Activated naive CD8-positive, alpha-beta T cell treated with anti-CD3 and anti-CD28 coated beads, Interleukin-2, amount 10 ng/mL, durations not matched to agents 7 days and 5 days (primary cell): Measurements from ENCODE around the gene WWOX. TPM values are rescaled to one million over a fixed set of nuclear protein-coding genes. Genes with fewer than 3 reads are reported as not detected.

Experiments used
- ATAC-seq: fragments of 150-1000 bp; cut with Tn5 transposase; one replicate; pipeline ENCODE4 v1.10.0; 2021; ENCODE audit warnings: low read depth, moderate library complexity
- POLR2A ChIA-PET: fragments of 350-600 bp; sonication (Branson Sonifier 250); formaldehyde crosslinking; loops from one replicate; lab custom pipeline; 2021; ENCODE audit warnings: antibody characterized with exemption; lab: Charles Lee
- DNase-seq: peaks from one replicate; pipeline ENCODE4 v3.0.0; 2021
- H3K27ac Mint-ChIP-seq: one replicate; pipeline ENCODE4 v1.8.0; 2022; ENCODE audit warnings: mild to moderate bottlenecking, mixed read lengths
- H3K27me3 Mint-ChIP-seq: one replicate; pipeline ENCODE4 v1.8.0; 2022; ENCODE audit warnings: mild to moderate bottlenecking, moderate library complexity, mixed read lengths
- H3K36me3 Mint-ChIP-seq: one replicate; pipeline ENCODE4 v1.8.0; 2021; ENCODE audit warnings: mild to moderate bottlenecking, mixed read lengths
- H3K4me1 Mint-ChIP-seq: one replicate; pipeline ENCODE4 v1.8.0; 2021; ENCODE audit warnings: mixed read lengths
- H3K4me3 Mint-ChIP-seq: one replicate; pipeline ENCODE4 v1.8.0; 2022; ENCODE audit warnings: mild to moderate bottlenecking, moderate library complexity, mixed read lengths
- H3K9me3 Mint-ChIP-seq: one replicate; pipeline ENCODE4 v1.8.0; 2021; ENCODE audit warnings: mixed read lengths
- total RNA-seq, 2 experiments: library from RNA; stranded (reverse); gene quantifications; one replicate each; pipeline ENCODE4 v1.2.3, GENCODE V29; 2021

WWOX gene
- total RNA-seq, 2 experiments from 2014 or later: 26.8 to 27.7 TPM

DNA sequence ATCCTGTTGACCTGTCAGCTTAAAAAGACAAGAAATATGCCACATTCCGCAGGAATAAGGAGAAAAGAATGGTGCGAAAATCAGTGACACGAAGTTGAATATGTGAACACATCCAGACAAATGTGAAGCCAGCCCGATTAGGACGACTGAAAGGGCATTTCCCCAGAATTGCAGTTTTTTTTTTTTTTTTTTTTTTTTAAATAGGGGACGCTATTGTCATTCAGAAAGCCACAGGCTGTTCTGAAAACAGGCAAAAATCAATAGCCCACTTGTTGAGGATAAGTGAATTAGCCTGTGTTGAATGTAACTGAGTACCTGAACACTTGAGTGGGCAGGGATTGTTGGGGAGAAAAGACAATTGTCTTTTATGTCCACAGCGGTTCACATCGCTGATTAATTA, 507.1 kb downstream of the WWOX start:
- no peaks in the 10 kb centered on the region for H3K9me3 Mint-ChIP-seq

DNA sequence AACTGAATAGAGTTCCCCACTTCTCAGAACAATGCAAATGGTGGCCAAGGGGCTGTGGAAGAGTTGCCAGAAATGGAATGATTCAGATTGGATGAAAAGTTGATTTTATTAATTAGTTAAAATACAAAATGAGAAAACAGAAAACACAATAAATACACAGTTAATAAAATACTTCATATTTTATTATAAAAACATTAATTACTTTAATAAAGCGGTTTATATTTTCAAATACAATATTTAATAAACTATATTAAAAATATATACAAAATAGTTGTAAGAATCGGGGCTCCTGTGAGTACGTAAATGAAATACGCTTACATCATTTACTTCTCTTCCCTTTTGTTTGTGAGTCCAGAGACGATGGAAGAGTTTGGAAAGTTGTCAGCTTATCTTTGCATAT, 507.6 kb downstream of the WWOX start:
- no peaks in the 10 kb centered on the region for H3K4me1 Mint-ChIP-seq
- H3K4me3 Mint-ChIP-seq: no peak overlapping the region
- no peaks in the 10 kb centered on the region for H3K9me3 Mint-ChIP-seq
- H3K27ac Mint-ChIP-seq: no peak overlapping the region
- DNase-seq: no peak
- H3K36me3 Mint-ChIP-seq: no peaks in the 10 kb centered on the region
- no peak for ATAC-seq
- no peaks in the 10 kb centered on the region for H3K27me3 Mint-ChIP-seq
- POLR2A ChIA-PET: no interaction called here

More for the DNA sequence above, 507.1 kb downstream of the WWOX start:
- Mint-ChIP-seq H3K4me3 (no peak overlapping the region), H3K27ac (no peak overlapping the region), H3K4me1 (no peaks in the 10 kb centered on the region), H3K36me3 (no peaks in the 10 kb centered on the region), H3K27me3 (no peaks in the 10 kb centered on the region)
- POLR2A ChIA-PET: no interaction called here
- no peak for ATAC-seq
- no peak for DNase-seq

DNA sequence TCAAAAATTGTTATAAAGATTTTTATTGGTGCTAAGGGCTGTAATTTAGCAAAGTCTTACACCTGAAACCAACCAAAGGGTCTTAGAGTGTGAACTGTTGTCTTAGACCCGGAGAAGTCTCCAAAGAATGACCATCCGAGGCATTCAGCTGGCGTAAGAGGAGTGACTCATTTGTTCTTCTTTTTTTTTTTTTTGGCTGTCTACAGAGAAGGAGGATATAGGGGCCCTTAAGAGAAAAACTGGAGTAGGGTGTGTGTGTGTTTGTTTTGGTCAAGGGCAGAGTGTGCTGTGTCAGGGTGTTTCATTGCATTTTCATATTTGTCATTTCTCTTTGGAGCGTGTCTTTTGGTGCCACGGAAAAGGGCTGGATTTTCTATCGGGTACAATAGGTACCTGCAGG, 508.0 kb downstream of the WWOX start:
- no peak overlapping the region for H3K27ac Mint-ChIP-seq
- no peaks in the 10 kb centered on the region for H3K4me1 Mint-ChIP-seq
- H3K36me3 Mint-ChIP-seq: no peaks in the 10 kb centered on the region
- H3K27me3 Mint-ChIP-seq: no peaks in the 10 kb centered on the region
- POLR2A ChIA-PET: no interaction called here
- H3K4me3 Mint-ChIP-seq: no peak overlapping the region
- DNase-seq (no peak), ATAC-seq (no peak)
- no peaks in the 10 kb centered on the region for H3K9me3 Mint-ChIP-seq

DNA sequence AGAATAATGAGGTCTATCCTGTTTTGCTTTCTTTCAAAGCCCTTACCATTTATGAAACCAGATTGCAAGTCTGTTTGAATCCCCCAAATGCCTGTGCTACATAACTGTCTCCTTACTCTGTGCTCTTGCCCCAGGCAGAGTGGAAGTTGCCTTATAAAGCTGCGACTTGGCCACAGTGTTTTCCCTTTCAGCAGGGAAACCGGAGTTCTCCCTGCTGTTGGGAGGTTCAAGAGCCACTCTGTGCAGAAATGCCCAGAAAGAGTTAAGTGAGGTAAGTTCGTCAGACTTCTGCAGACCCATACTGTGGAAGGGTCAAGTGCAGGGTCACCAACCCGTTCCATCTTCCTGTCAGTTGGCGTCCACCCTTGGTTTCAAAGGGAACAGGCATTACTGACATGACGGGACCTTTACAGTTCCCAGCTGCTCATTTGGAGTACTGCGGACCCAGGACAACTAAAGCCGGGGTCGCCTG, 508.9 kb downstream of the WWOX start:
- H3K4me1 Mint-ChIP-seq: no peaks in the 10 kb centered on the region
- no peak overlapping the region for H3K27ac Mint-ChIP-seq
- H3K27me3 Mint-ChIP-seq: no peaks in the 10 kb centered on the region
- no peaks in the 10 kb centered on the region for H3K9me3 Mint-ChIP-seq
- no peak for ATAC-seq
- POLR2A ChIA-PET: no interaction called here
- no peak overlapping the region for H3K4me3 Mint-ChIP-seq
- no peak for DNase-seq
- peaks cover 3% of the 10 kb centered on the region for H3K36me3 Mint-ChIP-seq

DNA sequence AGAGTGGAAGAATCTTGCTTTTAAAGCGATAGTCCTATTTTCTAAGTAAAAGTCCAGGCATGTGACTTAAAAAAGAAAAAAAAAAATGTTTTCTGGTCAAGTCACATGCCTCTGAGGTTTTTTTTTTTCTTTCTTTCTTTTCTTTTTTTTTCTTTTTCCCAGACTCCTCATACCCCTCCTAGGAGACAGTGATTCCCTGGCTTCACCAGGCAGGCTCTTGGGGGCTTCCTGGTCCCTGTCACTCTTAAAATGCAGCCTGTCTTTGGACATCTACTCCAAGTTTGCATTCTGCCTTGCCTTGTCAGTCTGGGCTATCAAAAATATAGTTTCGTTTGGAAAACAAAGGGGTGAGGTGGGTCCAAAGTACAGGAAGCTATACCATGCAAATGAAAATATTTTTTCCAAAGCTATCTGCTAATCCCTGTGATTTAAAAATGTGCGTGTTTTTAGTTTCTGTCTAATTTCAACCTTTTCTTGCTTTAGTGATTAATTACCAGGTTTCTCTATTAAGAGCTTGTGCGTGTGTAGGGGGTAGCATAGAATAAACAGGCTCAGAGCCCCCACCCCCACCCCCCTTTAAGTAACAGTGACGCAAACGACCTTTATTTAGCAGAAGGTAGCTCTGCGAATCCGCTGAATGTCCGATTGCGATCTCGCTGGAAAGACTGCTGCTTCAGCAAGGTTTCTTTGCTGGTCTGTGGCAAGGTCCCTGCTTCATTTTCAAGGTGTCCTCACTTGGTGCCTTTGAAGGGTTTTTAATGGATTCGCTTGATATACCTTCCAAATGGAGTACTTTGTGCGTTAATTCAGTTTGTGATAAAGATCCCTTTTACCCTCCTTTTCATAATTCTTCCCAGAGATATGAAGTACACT, 510.2 kb downstream of the WWOX start:
- Mint-ChIP-seq H3K4me3 (no peak overlapping the region), H3K4me1 (no peaks in the 10 kb centered on the region), H3K27ac (no peak overlapping the region), H3K27me3 (no peaks in the 10 kb centered on the region), H3K36me3 (peaks cover 3% of the 10 kb centered on the region), H3K9me3 (no peaks in the 10 kb centered on the region)
- POLR2A ChIA-PET: interaction anchor here (0.6 kb wide), 1 partner anchor 798 kb away, joined by 6 read pairs; no protein-coding TSS in a partner anchor
- no peak for ATAC-seq
- no peak for DNase-seq

DNA sequence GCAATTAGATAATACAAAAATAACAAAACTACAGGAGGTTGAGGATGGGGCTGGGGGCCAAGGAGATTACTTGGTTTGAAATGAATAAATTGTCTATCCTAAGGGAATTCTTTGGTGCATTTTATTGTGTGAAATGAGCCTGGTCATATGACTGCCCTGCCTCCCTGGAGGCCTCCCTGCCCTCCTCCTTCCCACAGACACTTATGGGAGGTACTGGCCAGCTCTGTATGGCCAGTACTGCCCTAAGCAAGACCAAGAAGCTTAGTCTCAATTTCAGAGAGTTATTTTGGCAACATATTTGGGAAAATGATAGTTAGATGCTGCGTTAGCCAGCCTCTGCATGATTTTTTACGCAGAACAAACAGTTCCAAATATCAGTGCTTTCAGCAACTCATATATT, 511.9 kb downstream of the WWOX start:
- POLR2A ChIA-PET: no interaction called here
- no peak for ATAC-seq
- no peaks in the 10 kb centered on the region for H3K9me3 Mint-ChIP-seq

DNA sequence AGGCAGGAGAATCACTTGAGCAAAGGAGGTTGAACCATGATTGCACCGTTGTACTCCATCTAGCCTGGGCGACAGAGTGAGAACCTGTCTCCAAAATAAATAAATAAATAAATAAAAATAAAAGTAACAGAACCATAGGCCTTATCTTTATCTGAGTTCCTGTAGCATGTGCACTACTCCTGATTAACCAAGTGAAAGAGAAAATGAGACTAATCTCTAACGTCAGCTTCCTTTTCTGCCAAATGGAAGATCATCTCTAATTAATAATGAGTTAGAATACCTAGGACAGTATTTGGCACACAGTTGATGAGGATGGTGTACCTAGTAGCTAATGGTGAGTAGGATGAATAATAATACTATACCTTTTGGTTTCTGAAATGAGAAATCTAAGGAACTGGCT, 520.4 kb downstream of the WWOX start:
- peaks cover 7% of the 10 kb centered on the region for H3K9me3 Mint-ChIP-seq
- no peaks in the 10 kb centered on the region for H3K4me1 Mint-ChIP-seq
- DNase-seq: no peak
- no peaks in the 10 kb centered on the region for H3K27me3 Mint-ChIP-seq
- POLR2A ChIA-PET: no interaction called here
- ATAC-seq: no peak
- H3K27ac Mint-ChIP-seq: no peak overlapping the region
- peaks cover under 1% of the 10 kb centered on the region for H3K36me3 Mint-ChIP-seq
- H3K4me3 Mint-ChIP-seq: no peak overlapping the region

More for the DNA sequence above, 511.9 kb downstream of the WWOX start:
- Mint-ChIP-seq H3K36me3 (peaks cover 3% of the 10 kb centered on the region), H3K4me1 (no peaks in the 10 kb centered on the region), H3K27ac (no peak overlapping the region), H3K4me3 (no peak overlapping the region), H3K27me3 (no peaks in the 10 kb centered on the region)
- no peak for DNase-seq

DNA sequence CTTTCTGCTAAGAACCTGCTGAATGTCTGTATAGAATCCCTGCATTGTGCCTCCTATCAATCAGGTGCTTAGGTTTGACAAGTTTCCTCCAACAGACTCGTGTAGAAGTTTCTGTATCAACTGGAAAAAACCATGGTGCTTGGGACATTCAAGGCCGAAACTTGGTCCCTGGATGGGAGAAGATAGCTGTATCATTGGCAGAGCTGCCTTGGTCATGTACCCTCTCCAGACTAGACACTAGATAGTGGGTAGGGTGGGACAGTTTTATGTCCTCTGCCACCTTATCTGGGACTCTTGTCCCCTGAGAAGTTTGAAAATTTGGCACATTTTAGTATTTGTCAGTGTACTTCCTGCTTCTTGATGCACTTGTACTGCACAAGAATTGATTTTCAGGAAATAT, 520.8 kb downstream of the WWOX start:
- no peak overlapping the region for H3K4me3 Mint-ChIP-seq
- ATAC-seq (no peak), DNase-seq (no peak)
- POLR2A ChIA-PET: no interaction called here
- peaks cover 1% of the 10 kb centered on the region for H3K36me3 Mint-ChIP-seq
- H3K9me3 Mint-ChIP-seq: peaks cover 7% of the 10 kb centered on the region
- no peaks in the 10 kb centered on the region for H3K27me3 Mint-ChIP-seq
- no peak overlapping the region for H3K27ac Mint-ChIP-seq
- no peaks in the 10 kb centered on the region for H3K4me1 Mint-ChIP-seq

DNA sequence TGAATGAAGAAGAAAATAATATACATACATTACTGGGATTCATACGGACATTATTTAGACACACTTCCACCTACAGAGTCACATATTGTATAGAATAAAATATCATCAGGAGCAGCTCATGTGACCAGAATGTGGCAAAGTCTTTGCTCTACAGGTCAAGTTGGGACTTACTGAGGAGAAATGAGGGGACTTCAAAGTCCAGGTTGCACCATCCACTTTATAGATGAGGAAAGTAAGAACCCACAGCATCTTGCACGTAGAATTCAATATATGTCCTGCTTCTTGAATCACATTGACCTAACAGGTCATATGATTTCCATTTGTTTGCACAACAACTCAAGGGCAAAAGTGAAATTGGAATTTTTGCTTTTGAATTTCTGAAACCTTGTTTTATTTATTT, 524.3 kb downstream of the WWOX start:
- H3K4me3 Mint-ChIP-seq: no peak overlapping the region
- no peak for DNase-seq
- peaks cover 9% of the 10 kb centered on the region for H3K9me3 Mint-ChIP-seq
- peaks cover 1% of the 10 kb centered on the region for H3K36me3 Mint-ChIP-seq
- no peaks in the 10 kb centered on the region for H3K27me3 Mint-ChIP-seq
- POLR2A ChIA-PET: no interaction called here
- ATAC-seq: no peak
- no peaks in the 10 kb centered on the region for H3K4me1 Mint-ChIP-seq
- H3K27ac Mint-ChIP-seq: no peak overlapping the region

DNA sequence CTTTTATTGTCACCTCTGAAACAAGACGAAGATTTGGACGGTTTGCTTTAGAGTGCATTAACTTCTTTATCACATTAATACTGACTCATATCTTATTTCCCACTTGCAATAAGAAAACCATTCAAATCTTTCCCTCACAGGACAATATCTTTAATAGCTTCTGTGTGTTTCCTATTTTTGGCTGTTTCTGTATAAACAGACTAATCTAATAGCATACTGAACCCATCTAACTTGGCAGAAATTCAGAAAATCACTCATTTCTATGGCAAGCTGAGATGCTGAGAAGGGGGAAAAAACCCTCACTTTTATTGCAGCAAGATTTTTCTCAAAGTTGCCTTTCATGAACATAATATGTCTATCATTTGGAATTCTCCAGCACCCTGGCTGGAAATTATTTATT, 524.9 kb downstream of the WWOX start:
- POLR2A ChIA-PET: no interaction called here
- H3K4me3 Mint-ChIP-seq: no peak overlapping the region

DNA sequence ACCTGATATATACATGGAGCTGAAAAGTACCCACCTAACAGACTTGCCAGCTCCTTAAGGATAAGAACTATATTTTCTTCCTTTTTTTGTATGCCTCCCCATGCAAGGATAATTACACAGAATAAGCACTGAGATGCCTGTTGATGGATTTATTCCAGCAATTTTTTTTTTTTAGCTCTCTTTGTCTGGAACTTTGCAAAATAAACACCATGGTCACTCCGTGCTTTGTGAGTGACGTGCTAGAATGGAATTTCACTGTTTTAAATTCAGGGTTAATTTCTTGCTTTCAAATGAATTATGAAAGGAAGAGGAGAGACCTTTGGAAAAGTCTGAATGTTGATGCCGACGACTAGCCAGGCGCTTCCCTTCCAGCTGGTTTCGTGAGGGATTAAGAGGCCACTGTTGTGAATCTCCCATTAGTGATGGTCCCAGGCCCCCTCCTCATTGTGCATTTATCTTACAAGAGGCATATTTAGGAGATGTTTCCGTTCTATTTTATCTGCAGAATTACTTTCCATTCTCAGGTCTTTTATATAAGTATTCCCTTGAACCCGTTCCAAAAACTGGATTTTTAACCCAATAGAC, 529.1 kb downstream of the WWOX start:
- H3K27me3 Mint-ChIP-seq: no peaks in the 10 kb centered on the region
- peaks cover 15% of the 10 kb centered on the region for H3K9me3 Mint-ChIP-seq
- no peak for DNase-seq
- peaks cover 1% of the 10 kb centered on the region for H3K36me3 Mint-ChIP-seq
- no peaks in the 10 kb centered on the region for H3K4me1 Mint-ChIP-seq
- no peak overlapping the region for H3K27ac Mint-ChIP-seq
- no peak for ATAC-seq
- POLR2A ChIA-PET: no interaction called here
- no peak overlapping the region for H3K4me3 Mint-ChIP-seq

More for the DNA sequence above, 524.9 kb downstream of the WWOX start:
- H3K27me3 Mint-ChIP-seq: no peaks in the 10 kb centered on the region
- DNase-seq: no peak
- no peaks in the 10 kb centered on the region for H3K4me1 Mint-ChIP-seq
- no peak for ATAC-seq
- no peak overlapping the region for H3K27ac Mint-ChIP-seq
- peaks cover 1% of the 10 kb centered on the region for H3K36me3 Mint-ChIP-seq
- peaks cover 9% of the 10 kb centered on the region for H3K9me3 Mint-ChIP-seq

DNA sequence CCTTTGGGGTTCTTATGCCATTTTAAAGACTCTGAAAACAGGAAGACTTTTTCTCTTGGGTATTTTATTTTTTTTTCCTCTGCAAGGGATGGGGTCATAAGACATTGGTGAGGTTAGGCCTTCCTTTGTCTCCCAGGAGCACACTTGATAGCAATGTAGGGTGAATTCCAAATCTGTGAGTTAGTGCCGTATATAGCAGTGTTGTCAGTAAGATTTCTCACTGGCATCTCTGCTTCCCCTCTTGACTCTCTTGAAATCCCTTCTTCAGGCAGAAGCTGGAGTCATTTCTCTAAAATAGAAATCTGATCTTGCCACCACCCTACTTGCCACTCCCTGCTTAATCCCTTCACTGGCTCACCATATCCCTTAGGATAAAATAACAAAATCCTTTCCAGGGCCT, 529.7 kb downstream of the WWOX start:
- ATAC-seq: no peak
- peaks cover 1% of the 10 kb centered on the region for H3K36me3 Mint-ChIP-seq
- no peak overlapping the region for H3K4me3 Mint-ChIP-seq
- H3K27ac Mint-ChIP-seq: no peak overlapping the region
- no peaks in the 10 kb centered on the region for H3K27me3 Mint-ChIP-seq
- no peaks in the 10 kb centered on the region for H3K4me1 Mint-ChIP-seq
- peaks cover 15% of the 10 kb centered on the region for H3K9me3 Mint-ChIP-seq
- POLR2A ChIA-PET: no interaction called here
- no peak for DNase-seq

DNA sequence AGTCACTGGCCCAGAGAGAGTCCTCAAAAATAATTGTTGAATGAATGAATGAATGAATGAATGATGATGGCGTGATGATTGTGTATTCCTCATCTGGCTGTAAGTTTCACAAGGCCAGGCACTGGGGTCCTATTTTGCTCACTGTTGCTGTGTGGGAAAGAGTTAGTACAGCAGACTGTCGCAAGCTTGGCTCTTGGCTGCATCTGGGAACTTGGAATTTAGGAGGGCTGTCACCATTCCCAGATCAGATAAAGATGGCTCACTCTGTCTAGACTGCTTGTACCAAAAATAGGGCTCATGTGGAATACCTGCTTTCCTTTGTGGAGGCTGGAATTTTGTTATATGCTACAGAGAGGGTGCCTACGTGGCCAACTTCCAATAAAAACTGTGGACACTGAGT, 530.6 kb downstream of the WWOX start:
- Mint-ChIP-seq H3K27ac (no peak overlapping the region), H3K4me3 (no peak overlapping the region), H3K4me1 (no peaks in the 10 kb centered on the region), H3K36me3 (no peaks in the 10 kb centered on the region), H3K9me3 (peaks cover 15% of the 10 kb centered on the region), H3K27me3 (no peaks in the 10 kb centered on the region)
- DNase-seq: no peak
- no peak for ATAC-seq
- POLR2A ChIA-PET: no interaction called here

DNA sequence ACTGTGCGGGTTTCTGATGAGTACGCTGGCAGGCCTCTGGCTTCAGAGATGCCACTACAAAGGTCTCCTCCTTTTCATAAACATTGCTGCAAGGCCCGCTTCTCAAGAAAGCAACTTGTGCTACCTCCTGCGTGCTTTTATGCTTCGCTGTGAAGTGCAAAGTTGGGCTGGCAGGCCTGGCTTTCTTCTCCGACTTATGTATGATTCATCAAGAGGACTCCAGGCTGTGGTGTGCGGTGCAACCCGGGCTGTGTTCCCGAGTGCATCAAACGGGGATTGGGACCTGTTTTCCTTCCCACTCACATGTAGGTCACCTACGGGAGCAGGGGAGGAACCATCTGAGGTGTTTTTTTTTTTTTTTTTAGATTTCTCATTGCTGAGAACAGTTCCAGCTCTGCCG, 534.1 kb downstream of the WWOX start:
- no peak overlapping the region for H3K4me3 Mint-ChIP-seq
- ATAC-seq: no peak
- H3K4me1 Mint-ChIP-seq: no peaks in the 10 kb centered on the region
- H3K36me3 Mint-ChIP-seq: no peaks in the 10 kb centered on the region
- H3K27me3 Mint-ChIP-seq: no peaks in the 10 kb centered on the region
- DNase-seq: no peak
- POLR2A ChIA-PET: no interaction called here
- H3K27ac Mint-ChIP-seq: no peak overlapping the region
- H3K9me3 Mint-ChIP-seq: peaks cover 13% of the 10 kb centered on the region
